H1 (cell line): Measurements from ENCODE around the gene KAT8. TPM values are rescaled to one million over a fixed set of nuclear protein-coding genes. Genes with fewer than 3 reads are reported as not detected.

ENCODE experiments used
- EP300 ChIP-seq, 2 experiments: IDR thresholded peaks; 1 replicate in 1 of 2; 2 replicates in 1 of 2; pipeline ENCODE4 v1.6.1; 2011 to 2012; ENCODE audit warnings: low read depth in 2 of 2, low read length in 2 of 2, mild to moderate bottlenecking in 2 of 2, borderline replicate concordance in 1 of 2, inconsistent platforms in 1 of 2, moderate library complexity in 1 of 2
- EZH2 ChIP-seq: fragments of 200-600 bp; sonication (generic); IDR thresholded peaks from 2 replicates; pipeline ENCODE4 v1.7.1; 2012; ENCODE audit warnings: low read depth, mild to moderate bottlenecking, moderate library complexity, low read length, inconsistent platforms; ENCODE audit not compliant: severe bottlenecking
- GTF2F1 ChIP-seq: IDR thresholded peaks from 2 replicates; pipeline ENCODE4 v1.6.1; 2012; ENCODE audit warnings: low read depth, low read length, improper control_type of control experiment, borderline replicate concordance
- MAX ChIP-seq: IDR thresholded peaks from 2 replicates; pipeline ENCODE4 v1.6.1; 2012; ENCODE audit warnings: inconsistent platforms
- POLR2A ChIP-seq, 2 experiments: IDR thresholded peaks; 1 replicate in 1 of 2; 2 replicates in 1 of 2; pipeline ENCODE4 v1.6.1; 2011; ENCODE audit warnings: low read depth in 2 of 2, low read length in 2 of 2, mild to moderate bottlenecking in 2 of 2; ENCODE audit errors: control extremely low read depth in 1 of 2
- SRF ChIP-seq: IDR thresholded peaks from 2 replicates; pipeline ENCODE4 v1.6.1; 2011; ENCODE audit warnings: mild to moderate bottlenecking, low read depth, low read length, moderate library complexity
- TBP ChIP-seq: IDR thresholded peaks from 2 replicates; pipeline ENCODE4 v1.6.1; 2011; ENCODE audit warnings: low read depth, low read length, improper control_type of control experiment
- ZNF274 ChIP-seq: IDR thresholded peaks from 2 replicates; pipeline ENCODE4 v1.7.0; 2012; ENCODE audit warnings: low read length, borderline replicate concordance; ENCODE audit errors: extremely low read depth
- polyA plus RNA-seq, 7 experiments: library from polyadenylated mRNA; depleted of rRNA in 3 of 7; stranded (reverse) in 5 of 7; unstranded in 2 of 7; fragments of >200 nt in 5 of 7; fragments of 200-250 nt in 2 of 7; gene quantifications; 1 replicate in 5 of 7; 2 replicates in 1 of 7; 4 replicates in 1 of 7; pipeline versions ENCODE4 v1.2.1 to v1.2.3, GENCODE V29; 2011 to 2013; ENCODE audit warnings: missing spikeins in 2 of 7, mixed read lengths in 2 of 7
- total RNA-seq: library from RNA; stranded (reverse); fragmentation: NEBNext Ultra II Directional; extraction: Animal tissue kit (Norgen Biotek cat#: 25700); gene quantifications from 2 replicates; pipeline ENCODE4 v1.2.1, GENCODE V29; 2021

Gene KAT8
- total and polyA plus RNA-seq, 2 of the 8 experiments (the other 6 are each of a cell fraction or from before 2014, with no cell fraction given) = 52.6 to 61.6 TPM

- no peak for TF ChIP-seq SRF
- no peak for TF ChIP-seq GTF2F1
- no peak for TF ChIP-seq EZH2
- no peak for TF ChIP-seq TBP
- TF ChIP-seq EP300 (IDR thresholded peaks at IDR 0.05; ENCODE audit: borderline replicate concordance in 1 of 2, low read depth in 2 of 2, low read length in 2 of 2) = no peak
- TF ChIP-seq MAX = no peak
- TF ChIP-seq ZNF274 = no peak
- no peak for TF ChIP-seq POLR2A (IDR thresholded peaks at IDR 0.05; ENCODE audit: control extremely low read depth in 1 of 2, low read depth in 2 of 2, low read length in 2 of 2)
Observed at GRCh38 chr16:31130336-31130891, 12.9 kb downstream of the KAT8 start (continued).
